Activated CD8-positive, alpha-beta T cell treated with anti-CD3 and anti-CD28 coated beads for 36 hours (primary cell): ENCODE data around the gene FAM20B. TPM values are rescaled to one million over a fixed set of nuclear protein-coding genes. Genes with fewer than 3 reads are reported as not detected.

Source experiments
- total RNA-seq, 2 experiments: library from RNA; stranded (reverse); gene quantifications; one replicate each; pipeline ENCODE4 v1.2.3, GENCODE V29; 2021

FAM20B gene
- total RNA-seq, 2 experiments from 2014 or later = 34.7 to 36.1 TPM

Other genes starting within 250 kb of the FAM20B start
- not detected for gene ANGPTL1, start 154.8 kb upstream of the FAM20B start, total RNA-seq
- 10 to 100 TPM; 28.8 to 30.3 TPM for gene TOR3A, start 56.2 kb downstream of the FAM20B start, total RNA-seq
- gene ABL2, start 203.8 kb downstream of the FAM20B start, total RNA-seq = 1 to 10 TPM; 8.2 to 8.4 TPM